Astrocyte of the spinal cord (primary cell): Measurements from ENCODE around the gene SLC1A2.

Experiments used
- DNase-seq: peaks from one replicate; pipeline ENCODE4 v3.0.0; 2011; ENCODE audit warnings: low read depth, low spot score
- H3K4me3 ChIP-seq: 2 replicates; pipeline ENCODE4 v1.5.1; 2011; ENCODE audit warnings: low read depth, mild to moderate bottlenecking, low read length, moderate library complexity
- CTCF ChIP-seq: IDR thresholded peaks from 2 replicates; pipeline ENCODE4 v1.5.1; 2012; ENCODE audit warnings: low read depth, mild to moderate bottlenecking, low read length, inconsistent platforms
- in situ Hi-C: cut with HindIII; loops from 2 replicates; pipeline ENCODE4 v1.10.0; 2017; ENCODE audit warnings: low sequenced_read_pairs

SLC1A2 gene

GRCh38 chr11:35293699-35294098, 125.7 kb downstream of the SLC1A2 start:
- no peak overlapping the region for H3K4me3 ChIP-seq
- in situ Hi-C loops = no loop called here
- TF ChIP-seq CTCF = no peak
- DNase-seq = no peak

GRCh38 chr11:35293035-35293434, 126.3 kb downstream of the SLC1A2 start:
- TF ChIP-seq CTCF = no peak
- H3K4me3 ChIP-seq = no peak overlapping the region
- no peak for DNase-seq
- in situ Hi-C loops = no loop called here

- no peak for DNase-seq
- in situ Hi-C loops = no loop called here
- no peak for TF ChIP-seq CTCF
Observed at GRCh38 chr11:35292279-35292678, 127.1 kb downstream of the SLC1A2 start.

GRCh38 chr11:35290876-35291275, 128.5 kb downstream of the SLC1A2 start:
- no peak for TF ChIP-seq CTCF
- in situ Hi-C loops = no loop called here
- no peak overlapping the region for H3K4me3 ChIP-seq
- no peak for DNase-seq

More at GRCh38 chr11:35292279-35292678, 127.1 kb downstream of the SLC1A2 start:
- no peak overlapping the region for H3K4me3 ChIP-seq

GRCh38 chr11:35289821-35290220, 129.5 kb downstream of the SLC1A2 start:
- in situ Hi-C loops = no loop called here
- no peak overlapping the region for H3K4me3 ChIP-seq
- TF ChIP-seq CTCF = no peak
- peak; percentile 62 for DNase-seq

- TF ChIP-seq CTCF = no peak
- H3K4me3 ChIP-seq = no peak overlapping the region
- in situ Hi-C loops = no loop called here
- DNase-seq = peak; percentile 86
Observed at GRCh38 chr11:35288817-35289541, 130.4 kb downstream of the SLC1A2 start.
